ENCODE data around the gene RENBP. TPM values are rescaled to one million over a fixed set of nuclear protein-coding genes. Genes with fewer than 3 reads are reported as not detected.

RENBP gene
- total RNA-seq, 1 experiment from 2014 or later = 7.1 TPM

GRCh38 chrX:153925387-153925738 is 19.1 kb downstream of the RENBP start:
- no peaks in the 10 kb centered on the region for H3K79me1 ChIP-seq (ENCODE audit: insufficient read depth, low read depth, low read length, poor library complexity, severe bottlenecking)
- no peak overlapping the region for H2BK5ac ChIP-seq (ENCODE audit: insufficient read length, low read length)
- peak overlapping the region; percentile 77 for H3K18ac ChIP-seq (ENCODE audit: insufficient read length, low read depth, low read length)
- no peak overlapping the region for H4K91ac ChIP-seq (ENCODE audit: insufficient read length, low read depth, low read length)
- no peaks in the 10 kb centered on the region for H3K27me3 ChIP-seq (ENCODE audit: insufficient read depth, low read length)
- no peak overlapping the region for H2BK12ac ChIP-seq (ENCODE audit: insufficient read length, low read depth, low read length)
- H2BK120ac ChIP-seq (ENCODE audit: low read depth, low read length, poor library complexity, severe bottlenecking) = no peak overlapping the region
- no peaks in the 10 kb centered on the region for H3K79me2 ChIP-seq (ENCODE audit: insufficient read depth, low read length)
- peak overlapping the region; percentile 82; the same call in 1 of the 2 replicates for H3K14ac ChIP-seq (ENCODE audit: insufficient read depth, low read length)
- no peak overlapping the region for H3T11ph ChIP-seq (ENCODE audit: low read length)
- no peak for TF ChIP-seq CTCF (conservative IDR thresholded peaks at IDR 0.05)
- no peak overlapping the region for H3K27ac ChIP-seq (ENCODE audit: insufficient read length, low read depth, low read length)
- no peak overlapping the region for H4K5ac ChIP-seq (ENCODE audit: insufficient read length, low read depth, low read length)
- H3K4me1 ChIP-seq (ENCODE audit: insufficient read depth, low read length) = no peaks in the 10 kb centered on the region
- no peak overlapping the region for H4K8ac ChIP-seq (replicated peaks; ENCODE audit: insufficient read length, low read depth, low read length)
- no peak overlapping the region for H2AK5ac ChIP-seq (ENCODE audit: insufficient read length, low read length)
- WGBS (ENCODE audit: extremely low coverage, insufficient read length, low lambda C conversion rate) = no CpG with 5 or more reads among the region's 4 CpGs
- H3K4me3 Mint-ChIP-seq = peak overlapping the region; percentile 77 to 79
- H3K9me3 ChIP-seq (ENCODE audit: control insufficient read depth, low read depth, low read length) = no peaks in the 10 kb centered on the region
- H3K9ac ChIP-seq (ENCODE audit: extremely low read depth, insufficient read length, low read length) = peak overlapping the region; percentile 25
- no peak for DNase-seq
- peak overlapping the region in 2 of 3 experiments; percentile 70 to 72; a peak in 3 of 7 replicates for H3K27ac Mint-ChIP-seq
- H3K23ac ChIP-seq (ENCODE audit: insufficient read length, low read depth, low read length) = no peak overlapping the region
- no peak overlapping the region for H2AFZ ChIP-seq (ENCODE audit: low read length)
- no peaks in the 10 kb centered on the region; the same call in none of the 2 replicates for H3K27me3 Mint-ChIP-seq (ENCODE audit: low read depth)
- no peak overlapping the region for H2BK15ac ChIP-seq (ENCODE audit: low read depth, low read length)
- H3K23me2 ChIP-seq (ENCODE audit: insufficient read length, low read depth, low read length, poor library complexity, severe bottlenecking) = peaks cover 22% of the 10 kb centered on the region
- peaks cover 45 to 64% of the 10 kb centered on the region in 2 experiments for H3K9me3 Mint-ChIP-seq
- H3K4ac ChIP-seq (ENCODE audit: low read depth, low read length) = no peak overlapping the region
- no peaks in the 10 kb centered on the region for H4K20me1 ChIP-seq (ENCODE audit: control insufficient read depth, insufficient read depth, insufficient read length)
- H3K4me1 Mint-ChIP-seq = peaks cover 13 to 34% of the 10 kb centered on the region in 2 experiments
- H3K36me3 Mint-ChIP-seq (ENCODE audit: insufficient read depth in 1 of 3, low read depth in 3 of 3) = peaks cover 7 to 15% (median 9%) of the 10 kb centered on the region in 3 experiments
- no peak overlapping the region for H2BK20ac ChIP-seq (ENCODE audit: low read depth, low read length, poor library complexity, severe bottlenecking)
- no peak overlapping the region for H3K56ac ChIP-seq (ENCODE audit: insufficient read length, low read depth, low read length)
- peak overlapping the region; percentile 63 for H3K4me2 ChIP-seq (ENCODE audit: insufficient read depth, insufficient read length, low read length)
